Kidney epithelial cell (primary cell): ENCODE results near the gene FABP7. TPM values are rescaled to one million over a fixed set of nuclear protein-coding genes. Genes with fewer than 3 reads are reported as not detected.

Experiments
- DNase-seq: peaks from one replicate; pipeline ENCODE4 v3.0.0-alpha.2; 2010; ENCODE audit warnings: low read depth
- H3K27me3 ChIP-seq: 2 replicates; pipeline ENCODE4 v1.6.0; 2011; ENCODE audit warnings: low read length; ENCODE audit not compliant: control insufficient read depth, insufficient read depth
- H3K36me3 ChIP-seq: 2 replicates; pipeline ENCODE4 v1.5.1; 2011; ENCODE audit warnings: low read length; ENCODE audit not compliant: control insufficient read depth, insufficient read depth
- H3K4me3 ChIP-seq: 2 replicates; pipeline ENCODE4 v1.5.1; 2011; ENCODE audit warnings: low read depth, mild to moderate bottlenecking, control low read depth, low read length
- CTCF ChIP-seq: IDR thresholded peaks from 2 replicates; pipeline ENCODE4 v1.5.1; 2011; ENCODE audit warnings: mild to moderate bottlenecking, moderate library complexity, low read length, control low read depth, inconsistent platforms; ENCODE audit not compliant: insufficient read depth, poor library complexity, severe bottlenecking
- total RNA-seq: library from RNA; depleted of rRNA; stranded (reverse); fragments of >200 nt; gene quantifications from 2 replicates; pipeline ENCODE4 v1.2.3, GENCODE V29; 2015

Gene FABP7
- total RNA-seq, 1 donor from 2014 or later: not detected

- Histone ChIP-seq H3K36me3 (no peaks in the 10 kb centered on the region), H3K27me3 (no peaks in the 10 kb centered on the region), H3K4me3 (no peak overlapping the region)
- no peak for DNase-seq
- no peak for TF ChIP-seq CTCF
Observed at GRCh38 chr6:122833021-122833491, 53.5 kb downstream of the FABP7 start.

Other genes starting within 250 kb of the FABP7 start
- 10.6 and 15.3 TPM in 2 replicates for gene PKIB, start 169.3 kb upstream of the FABP7 start, total RNA-seq
- gene SMPDL3A, start 9.5 kb downstream of the FABP7 start, total RNA-seq: 6.3 and 6.8 TPM in 2 replicates
- 0.04 and 0.07 TPM in 2 replicates for gene CLVS2, start 216.5 kb downstream of the FABP7 start, total RNA-seq